HepG2 (cell line): ENCODE measurements around the gene POLR3GL.

Experiments
- DNMT1 ChIP-seq: sonication (generic); formaldehyde crosslinking; IDR thresholded peaks from 2 replicates; pipeline ENCODE4 v1.5.1; 2020; ENCODE audit warnings: mild to moderate bottlenecking, missing genetic modification reagents
- EP300 ChIP-seq, 3 experiments: sonication (generic) in 1 of 3; formaldehyde crosslinking in 1 of 3; IDR thresholded peaks; 2 replicates each; pipeline versions ENCODE4 v1.5.1 to v1.6.1; 2011 to 2020; ENCODE audit warnings: low read depth in 2 of 3, low read length in 2 of 3, borderline replicate concordance in 1 of 3, improper control_type of control experiment in 1 of 3, mild to moderate bottlenecking in 1 of 3, missing genetic modification reagents in 1 of 3, moderate library complexity in 1 of 3
- POLR2AphosphoS2 ChIP-seq: IDR thresholded peaks from 2 replicates; pipeline ENCODE4 v1.6.1; 2011; ENCODE audit warnings: low read depth, low read length, improper control_type of control experiment
- POLR2AphosphoS5 ChIP-seq: IDR thresholded peaks from 2 replicates; pipeline ENCODE4 v1.6.1; 2012; ENCODE audit warnings: low read depth, low read length
- SMARCE1 ChIP-seq: fragments of 450-650 bp; IDR thresholded peaks from 2 replicates; pipeline ENCODE4 v1.6.1; 2017; ENCODE audit warnings: borderline replicate concordance
- ZBTB8A ChIP-seq: sonication (generic); formaldehyde crosslinking; IDR thresholded peaks from 2 replicates; pipeline ENCODE4 v1.4.0; 2020; ENCODE audit warnings: mild to moderate bottlenecking, low read depth, missing genetic modification reagents, borderline replicate concordance
- ZFX ChIP-seq: sonication (generic); formaldehyde crosslinking; IDR thresholded peaks from 2 replicates; pipeline ENCODE4 v1.4.0; 2020; ENCODE audit warnings: mild to moderate bottlenecking, low read depth, missing genetic modification reagents, moderate library complexity
- ZNF263 ChIP-seq: sonication (generic); formaldehyde crosslinking; IDR thresholded peaks from 2 replicates; pipeline ENCODE4 v1.4.0; 2020; ENCODE audit warnings: missing genetic modification reagents
- ZNF430 ChIP-seq: sonication (generic); formaldehyde crosslinking; IDR thresholded peaks from 2 replicates; pipeline ENCODE4 v1.9.0; 2021; ENCODE audit warnings: mild to moderate bottlenecking, missing genetic modification reagents
- ZNF75D ChIP-seq: sonication (generic); formaldehyde crosslinking; IDR thresholded peaks from 2 replicates; pipeline ENCODE4 v1.8.1; 2023; ENCODE audit warnings: missing genetic modification reagents, mild to moderate bottlenecking, borderline replicate concordance
- ZZZ3 ChIP-seq: sonication (generic); formaldehyde crosslinking; IDR thresholded peaks from 2 replicates; pipeline ENCODE4 v1.4.0; 2020; ENCODE audit warnings: missing genetic modification reagents, mild to moderate bottlenecking, borderline replicate concordance
- TF ChIP-seq, protein P1 (sequence below): sonication (generic); formaldehyde crosslinking; IDR thresholded peaks from 2 replicates; pipeline ENCODE4 v1.5.0; 2020; ENCODE audit warnings: mild to moderate bottlenecking, missing genetic modification reagents, moderate library complexity

DNA sequence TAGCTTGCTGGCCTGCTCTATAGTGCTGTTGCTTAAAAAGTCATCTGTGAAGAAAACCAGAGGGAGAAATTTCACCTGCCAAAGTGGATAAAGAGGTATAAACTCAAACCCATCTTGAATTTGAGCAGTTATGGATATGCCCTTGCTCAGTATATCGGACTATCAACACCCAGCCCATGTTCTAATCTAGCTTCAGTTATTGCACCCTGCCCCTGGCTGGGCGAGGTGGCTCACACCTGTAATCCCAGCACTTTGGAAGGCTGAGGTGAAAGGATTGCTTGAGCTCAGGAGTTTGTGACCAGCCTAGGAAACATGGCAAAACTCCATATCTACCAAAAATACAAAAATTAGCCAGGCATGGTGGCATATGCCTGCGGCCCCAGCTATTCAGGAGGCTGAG lies 20.0 kb upstream of the POLR3GL start:
- TF ChIP-seq, protein P1, sequence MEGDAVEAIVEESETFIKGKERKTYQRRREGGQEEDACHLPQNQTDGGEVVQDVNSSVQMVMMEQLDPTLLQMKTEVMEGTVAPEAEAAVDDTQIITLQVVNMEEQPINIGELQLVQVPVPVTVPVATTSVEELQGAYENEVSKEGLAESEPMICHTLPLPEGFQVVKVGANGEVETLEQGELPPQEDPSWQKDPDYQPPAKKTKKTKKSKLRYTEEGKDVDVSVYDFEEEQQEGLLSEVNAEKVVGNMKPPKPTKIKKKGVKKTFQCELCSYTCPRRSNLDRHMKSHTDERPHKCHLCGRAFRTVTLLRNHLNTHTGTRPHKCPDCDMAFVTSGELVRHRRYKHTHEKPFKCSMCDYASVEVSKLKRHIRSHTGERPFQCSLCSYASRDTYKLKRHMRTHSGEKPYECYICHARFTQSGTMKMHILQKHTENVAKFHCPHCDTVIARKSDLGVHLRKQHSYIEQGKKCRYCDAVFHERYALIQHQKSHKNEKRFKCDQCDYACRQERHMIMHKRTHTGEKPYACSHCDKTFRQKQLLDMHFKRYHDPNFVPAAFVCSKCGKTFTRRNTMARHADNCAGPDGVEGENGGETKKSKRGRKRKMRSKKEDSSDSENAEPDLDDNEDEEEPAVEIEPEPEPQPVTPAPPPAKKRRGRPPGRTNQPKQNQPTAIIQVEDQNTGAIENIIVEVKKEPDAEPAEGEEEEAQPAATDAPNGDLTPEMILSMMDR (CRISPR knock-in tag): no peak
- TF ChIP-seq ZZZ3 (CRISPR knock-in tag) (no peak), SMARCE1 (no peak), POLR2AphosphoS2 (no peak), POLR2AphosphoS5 (no peak), ZNF430 (CRISPR knock-in tag) (no peak), ZNF75D (CRISPR knock-in tag) (no peak), ZFX (no peak), EP300 (IDR thresholded peaks at IDR 0.05; ENCODE audit: low read depth in 2 of 2, low read length in 2 of 2) (no peak), EP300 (CRISPR knock-in tag; IDR thresholded peaks at IDR 0.05; ENCODE audit: borderline replicate concordance) (no peak), ZNF263 (CRISPR knock-in tag) (no peak), ZBTB8A (CRISPR knock-in tag) (no peak), DNMT1 (no peak)
